SU-DHL-6 (cell line): Measurements from ENCODE around the gene MCTP1.

Experiments used
- CTCF ChIP-seq: fragments of 200-600 bp; sonication (generic); IDR thresholded peaks from one replicate; pipeline ENCODE4 v1.5.1; 2017; ENCODE audit warnings: antibody characterized with exemption, mild to moderate bottlenecking, low read length, moderate library complexity; ENCODE audit not compliant: insufficient read depth, poor library complexity, severe bottlenecking
- EZH2phosphoT487 ChIP-seq: fragments of 200-600 bp; sonication (generic), shearing (Covaris generic); conservative IDR thresholded peaks from 2 replicates; pipeline ENCODE4 v1.6.1; 2018; ENCODE audit warnings: mild to moderate bottlenecking, antibody characterized with exemption, low read length, moderate library complexity, mixed read lengths

GRCh38 chr5:95005811-95006210, 279.1 kb downstream of the MCTP1 start:
- TF ChIP-seq EZH2phosphoT487 (no peak), CTCF (no peak)
